ENCODE results near the gene INTS11.

DNA sequence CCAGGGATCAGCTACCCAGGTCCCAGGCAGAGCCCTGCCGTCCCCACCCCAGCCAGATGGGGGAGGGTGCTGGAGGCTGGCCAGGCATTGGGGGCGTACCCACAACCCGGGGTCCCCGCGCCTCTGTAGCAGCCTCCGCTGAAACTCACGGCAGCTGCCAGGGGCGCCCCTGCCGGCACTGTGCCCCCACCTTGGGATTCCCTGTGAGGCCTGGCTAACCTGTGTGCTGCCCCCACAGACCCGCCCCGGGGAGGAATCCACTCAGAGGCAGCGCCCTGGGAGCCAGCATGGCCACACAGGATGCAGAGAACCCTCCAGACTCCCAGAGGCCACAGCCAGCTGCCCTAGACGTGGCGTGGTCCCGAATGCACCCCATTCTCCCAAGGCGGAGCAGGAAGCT is 20.9 kb upstream of the INTS11 start:
- no peak for TF ChIP-seq ZFX (IDR thresholded peaks at IDR 0.05)
- TF ChIP-seq, protein P1, sequence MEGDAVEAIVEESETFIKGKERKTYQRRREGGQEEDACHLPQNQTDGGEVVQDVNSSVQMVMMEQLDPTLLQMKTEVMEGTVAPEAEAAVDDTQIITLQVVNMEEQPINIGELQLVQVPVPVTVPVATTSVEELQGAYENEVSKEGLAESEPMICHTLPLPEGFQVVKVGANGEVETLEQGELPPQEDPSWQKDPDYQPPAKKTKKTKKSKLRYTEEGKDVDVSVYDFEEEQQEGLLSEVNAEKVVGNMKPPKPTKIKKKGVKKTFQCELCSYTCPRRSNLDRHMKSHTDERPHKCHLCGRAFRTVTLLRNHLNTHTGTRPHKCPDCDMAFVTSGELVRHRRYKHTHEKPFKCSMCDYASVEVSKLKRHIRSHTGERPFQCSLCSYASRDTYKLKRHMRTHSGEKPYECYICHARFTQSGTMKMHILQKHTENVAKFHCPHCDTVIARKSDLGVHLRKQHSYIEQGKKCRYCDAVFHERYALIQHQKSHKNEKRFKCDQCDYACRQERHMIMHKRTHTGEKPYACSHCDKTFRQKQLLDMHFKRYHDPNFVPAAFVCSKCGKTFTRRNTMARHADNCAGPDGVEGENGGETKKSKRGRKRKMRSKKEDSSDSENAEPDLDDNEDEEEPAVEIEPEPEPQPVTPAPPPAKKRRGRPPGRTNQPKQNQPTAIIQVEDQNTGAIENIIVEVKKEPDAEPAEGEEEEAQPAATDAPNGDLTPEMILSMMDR (conservative IDR thresholded peaks at IDR 0.05), result no peak
